Gastroesophageal sphincter (tissue), 3 donors: ENCODE data around the gene OR2A5.

Source experiments
- POLR2A ChIP-seq, 2 donors: fragments of 450-650 bp; IDR thresholded peaks; one replicate each; pipeline ENCODE4 v1.6.1; 2017; ENCODE audit warnings: antibody characterized with exemption in 2 of 2, mild to moderate bottlenecking in 2 of 2, moderate library complexity in 1 of 2
- TF ChIP-seq, protein P1 (sequence below), 4 experiments: fragments of 200-600 bp in 2 of 4; fragments of 450-650 bp in 2 of 4; sonication (generic) in 1 of 4; IDR thresholded peaks; one replicate each; pipeline ENCODE4 v1.5.1; 2017 to 2019; ENCODE audit warnings: antibody characterized with exemption in 4 of 4, mild to moderate bottlenecking in 2 of 4, moderate library complexity in 2 of 4

DNA sequence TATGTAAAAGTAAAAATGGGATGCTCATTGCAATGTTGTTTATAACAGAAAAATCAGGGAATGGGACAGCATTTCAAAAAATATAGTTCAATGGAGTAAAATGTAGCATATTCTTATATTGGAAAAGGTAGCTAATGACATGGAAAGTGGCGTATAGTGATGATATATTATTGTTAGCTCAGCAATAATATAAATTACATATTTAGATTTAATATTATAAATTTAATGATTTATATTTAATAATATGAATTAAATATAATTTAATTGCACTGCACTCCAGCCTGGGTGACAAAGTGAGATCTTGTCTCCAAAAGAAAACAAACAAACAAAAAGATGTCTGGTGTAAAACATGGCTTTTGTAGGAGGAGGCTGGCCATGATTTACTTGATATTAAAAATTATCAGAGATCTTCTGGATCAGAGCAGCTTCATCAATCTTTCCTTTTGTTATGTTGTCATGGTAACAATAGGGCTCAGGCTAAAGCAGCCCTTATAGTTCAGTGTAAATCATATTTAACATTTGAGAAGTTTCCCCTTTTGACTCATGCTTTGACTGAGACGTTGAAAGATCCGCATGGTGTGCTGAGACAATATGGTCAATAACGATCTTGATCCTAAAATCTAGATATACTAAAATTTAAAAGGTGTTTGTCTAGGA, 25.4 kb upstream of the OR2A5 start:
- TF ChIP-seq POLR2A (IDR thresholded peaks at IDR 0.05) = no peak
- TF ChIP-seq, protein P1, sequence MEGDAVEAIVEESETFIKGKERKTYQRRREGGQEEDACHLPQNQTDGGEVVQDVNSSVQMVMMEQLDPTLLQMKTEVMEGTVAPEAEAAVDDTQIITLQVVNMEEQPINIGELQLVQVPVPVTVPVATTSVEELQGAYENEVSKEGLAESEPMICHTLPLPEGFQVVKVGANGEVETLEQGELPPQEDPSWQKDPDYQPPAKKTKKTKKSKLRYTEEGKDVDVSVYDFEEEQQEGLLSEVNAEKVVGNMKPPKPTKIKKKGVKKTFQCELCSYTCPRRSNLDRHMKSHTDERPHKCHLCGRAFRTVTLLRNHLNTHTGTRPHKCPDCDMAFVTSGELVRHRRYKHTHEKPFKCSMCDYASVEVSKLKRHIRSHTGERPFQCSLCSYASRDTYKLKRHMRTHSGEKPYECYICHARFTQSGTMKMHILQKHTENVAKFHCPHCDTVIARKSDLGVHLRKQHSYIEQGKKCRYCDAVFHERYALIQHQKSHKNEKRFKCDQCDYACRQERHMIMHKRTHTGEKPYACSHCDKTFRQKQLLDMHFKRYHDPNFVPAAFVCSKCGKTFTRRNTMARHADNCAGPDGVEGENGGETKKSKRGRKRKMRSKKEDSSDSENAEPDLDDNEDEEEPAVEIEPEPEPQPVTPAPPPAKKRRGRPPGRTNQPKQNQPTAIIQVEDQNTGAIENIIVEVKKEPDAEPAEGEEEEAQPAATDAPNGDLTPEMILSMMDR (IDR thresholded peaks at IDR 0.05) = no peak
